ENCODE measurements around the gene ZPBP. TPM values are rescaled to one million over a fixed set of nuclear protein-coding genes. Genes with fewer than 3 reads are reported as not detected.

Gene ZPBP
- total RNA-seq, 1 donor from 2014 or later = not detected

DNA sequence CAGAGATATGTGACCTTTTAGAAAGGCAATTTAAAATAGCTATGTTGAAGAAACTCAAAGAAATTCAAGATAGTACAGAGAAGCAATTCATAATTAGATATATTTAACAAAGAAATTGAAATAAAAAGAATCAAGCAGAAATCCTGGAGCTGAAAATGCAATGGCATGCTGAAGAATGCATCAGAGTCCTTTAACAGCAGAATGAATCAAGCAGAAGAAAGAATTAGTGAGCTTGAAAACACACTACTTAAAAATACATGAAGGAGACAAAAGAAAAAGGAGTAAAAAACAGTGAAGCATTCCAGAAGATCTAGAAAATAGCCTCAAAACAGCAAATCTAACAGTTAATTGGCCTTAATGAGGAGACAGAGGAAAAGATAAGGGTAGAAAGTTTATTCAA is 20.0 kb downstream of the ZPBP start:
- Histone ChIP-seq H3K27ac (ENCODE audit: low read depth, low read length) (no peak overlapping the region), H3K9me3 (ENCODE audit: insufficient read depth, low read depth, low read length) (no peaks in the 10 kb centered on the region), H3K4me2 (ENCODE audit: low read length) (no peak overlapping the region), H3K4me3 (ENCODE audit: insufficient read depth, low read depth, low read length) (no peak overlapping the region), H4K20me1 (ENCODE audit: insufficient read depth, low read length) (no peaks in the 10 kb centered on the region), H3K27me3 (ENCODE audit: insufficient read depth, low read length) (no peaks in the 10 kb centered on the region), H3K4me1 (ENCODE audit: insufficient read depth, low read length) (peaks cover 5% of the 10 kb centered on the region), H2AFZ (ENCODE audit: low read depth, low read length) (no peak overlapping the region), H3K36me3 (ENCODE audit: insufficient read depth, low read length) (no peaks in the 10 kb centered on the region), H3K79me2 (ENCODE audit: insufficient read depth, low read length) (no peaks in the 10 kb centered on the region), H3K9ac (ENCODE audit: low read length) (no peak overlapping the region)
- no peaks in the 10 kb centered on the region for H3K36me3 Mint-ChIP-seq (ENCODE audit: low read depth, unreplicated experiment)
- H3K9me3 Mint-ChIP-seq (ENCODE audit: unreplicated experiment) = peaks cover 25% of the 10 kb centered on the region
- TF ChIP-seq, protein P1, sequence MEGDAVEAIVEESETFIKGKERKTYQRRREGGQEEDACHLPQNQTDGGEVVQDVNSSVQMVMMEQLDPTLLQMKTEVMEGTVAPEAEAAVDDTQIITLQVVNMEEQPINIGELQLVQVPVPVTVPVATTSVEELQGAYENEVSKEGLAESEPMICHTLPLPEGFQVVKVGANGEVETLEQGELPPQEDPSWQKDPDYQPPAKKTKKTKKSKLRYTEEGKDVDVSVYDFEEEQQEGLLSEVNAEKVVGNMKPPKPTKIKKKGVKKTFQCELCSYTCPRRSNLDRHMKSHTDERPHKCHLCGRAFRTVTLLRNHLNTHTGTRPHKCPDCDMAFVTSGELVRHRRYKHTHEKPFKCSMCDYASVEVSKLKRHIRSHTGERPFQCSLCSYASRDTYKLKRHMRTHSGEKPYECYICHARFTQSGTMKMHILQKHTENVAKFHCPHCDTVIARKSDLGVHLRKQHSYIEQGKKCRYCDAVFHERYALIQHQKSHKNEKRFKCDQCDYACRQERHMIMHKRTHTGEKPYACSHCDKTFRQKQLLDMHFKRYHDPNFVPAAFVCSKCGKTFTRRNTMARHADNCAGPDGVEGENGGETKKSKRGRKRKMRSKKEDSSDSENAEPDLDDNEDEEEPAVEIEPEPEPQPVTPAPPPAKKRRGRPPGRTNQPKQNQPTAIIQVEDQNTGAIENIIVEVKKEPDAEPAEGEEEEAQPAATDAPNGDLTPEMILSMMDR (IDR thresholded peaks at IDR 0.05; ENCODE audit: insufficient read depth, low read depth, low read length) = no peak
- no peak for TF ChIP-seq EZH2 (IDR thresholded peaks at IDR 0.05; ENCODE audit: insufficient read depth, low read length)
- DNase-seq (ENCODE audit: low read depth) = no peak
- no peaks in the 10 kb centered on the region for H3K27me3 Mint-ChIP-seq (ENCODE audit: low read depth, unreplicated experiment)
- no peak for FAIRE-seq
- H3K4me1 Mint-ChIP-seq (ENCODE audit: low read depth, unreplicated experiment) = peaks cover 15% of the 10 kb centered on the region
- no peak overlapping the region for H3K27ac Mint-ChIP-seq (ENCODE audit: unreplicated experiment)
- H3K4me3 Mint-ChIP-seq (ENCODE audit: unreplicated experiment) = no peak overlapping the region

DNA sequence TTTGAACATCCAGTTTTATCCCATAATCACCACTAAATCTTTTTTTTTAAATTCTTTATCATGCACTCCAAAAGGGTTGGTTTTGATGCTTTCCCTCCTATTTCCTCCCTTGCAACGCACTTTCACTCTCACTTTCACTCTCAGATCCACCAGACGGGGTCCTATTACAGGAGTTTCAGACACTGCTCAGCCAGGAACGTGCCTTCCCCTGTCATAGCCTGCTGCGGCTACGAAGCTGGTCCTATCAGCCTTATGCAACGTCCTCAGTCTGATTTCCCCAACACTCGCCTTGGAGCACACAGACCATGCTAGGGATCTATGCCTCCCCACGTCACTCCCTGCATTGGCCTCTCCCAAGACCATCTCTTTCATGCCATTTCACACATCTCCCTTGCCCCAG is 23.4 kb downstream of the ZPBP start:
- Mint-ChIP-seq H3K9me3 (ENCODE audit: unreplicated experiment) (peaks cover 18% of the 10 kb centered on the region), H3K27me3 (ENCODE audit: low read depth, unreplicated experiment) (no peaks in the 10 kb centered on the region), H3K4me1 (ENCODE audit: low read depth, unreplicated experiment) (peaks cover 17% of the 10 kb centered on the region), H3K27ac (ENCODE audit: unreplicated experiment) (no peak overlapping the region), H3K4me3 (ENCODE audit: unreplicated experiment) (peak overlapping the region; percentile 81), H3K36me3 (ENCODE audit: low read depth, unreplicated experiment) (no peaks in the 10 kb centered on the region)
- Histone ChIP-seq H3K4me3 (ENCODE audit: insufficient read depth, low read depth, low read length) (peak overlapping the region; percentile 50), H3K9me3 (ENCODE audit: insufficient read depth, low read depth, low read length) (no peaks in the 10 kb centered on the region), H3K4me1 (ENCODE audit: insufficient read depth, low read length) (peaks cover 9% of the 10 kb centered on the region), H3K27me3 (ENCODE audit: insufficient read depth, low read length) (no peaks in the 10 kb centered on the region), H3K79me2 (ENCODE audit: insufficient read depth, low read length) (no peaks in the 10 kb centered on the region), H2AFZ (ENCODE audit: low read depth, low read length) (peak overlapping the region; percentile 51), H3K4me2 (ENCODE audit: low read length) (peak overlapping the region; percentile 83), H3K27ac (ENCODE audit: low read depth, low read length) (no peak overlapping the region), H3K36me3 (ENCODE audit: insufficient read depth, low read length) (no peaks in the 10 kb centered on the region), H3K9ac (ENCODE audit: low read length) (peak overlapping the region; percentile 67), H4K20me1 (ENCODE audit: insufficient read depth, low read length) (no peaks in the 10 kb centered on the region)
- TF ChIP-seq EZH2 (IDR thresholded peaks at IDR 0.05; ENCODE audit: insufficient read depth, low read length) = no peak
- TF ChIP-seq, protein P1 (IDR thresholded peaks at IDR 0.05; ENCODE audit: insufficient read depth, low read depth, low read length) = no peak
- DNase-seq (ENCODE audit: low read depth) (peak; percentile 2), FAIRE-seq (no peak)

DNA sequence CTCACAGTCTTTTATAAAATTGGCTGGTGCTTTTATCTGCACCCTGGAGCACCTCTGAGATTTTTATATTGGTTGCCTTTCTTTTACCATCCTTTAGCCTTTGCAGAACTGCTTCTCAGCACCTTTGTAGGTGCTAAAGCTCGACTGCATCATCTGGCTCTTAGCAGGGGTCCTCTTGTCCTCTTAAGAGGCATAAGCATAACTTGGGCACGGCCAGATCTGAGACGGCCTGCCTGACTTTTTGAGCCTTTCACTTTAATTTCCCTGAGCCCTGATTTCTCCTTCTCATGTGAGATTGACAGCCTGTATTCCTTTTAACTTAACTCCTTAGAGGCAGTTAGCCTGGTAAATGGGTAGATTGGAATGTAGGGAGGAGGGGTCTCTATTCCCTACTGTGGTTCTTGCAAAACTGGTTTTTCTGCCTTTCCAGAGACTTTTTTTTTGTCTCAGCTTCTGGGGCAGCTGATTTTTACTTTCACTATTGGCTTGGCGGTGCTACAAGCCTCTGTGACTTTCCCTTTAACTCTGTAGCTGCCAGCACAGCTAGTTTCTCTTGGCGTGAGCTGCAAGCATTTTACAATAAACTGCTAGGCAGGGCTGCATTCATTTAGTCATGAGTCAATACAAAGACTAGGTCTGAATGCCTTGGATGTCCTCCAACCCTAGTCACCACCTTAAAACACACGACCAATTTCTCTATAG is 24.0 kb downstream of the ZPBP start:
- peak overlapping the region; percentile 67 for H3K9ac ChIP-seq (ENCODE audit: low read length)
- FAIRE-seq (no peak), DNase-seq (ENCODE audit: low read depth) (peak; percentile 61)
- peak overlapping the region; percentile 50 for H3K4me3 ChIP-seq (ENCODE audit: insufficient read depth, low read depth, low read length)
- no peaks in the 10 kb centered on the region for H3K27me3 ChIP-seq (ENCODE audit: insufficient read depth, low read length)
- peaks cover 9% of the 10 kb centered on the region for H3K4me1 ChIP-seq (ENCODE audit: insufficient read depth, low read length)
- Mint-ChIP-seq H3K9me3 (ENCODE audit: unreplicated experiment) (peaks cover 20% of the 10 kb centered on the region), H3K36me3 (ENCODE audit: low read depth, unreplicated experiment) (no peaks in the 10 kb centered on the region), H3K4me3 (ENCODE audit: unreplicated experiment) (peak overlapping the region; percentile 81), H3K27ac (ENCODE audit: unreplicated experiment) (peak overlapping the region; percentile 88), H3K27me3 (ENCODE audit: low read depth, unreplicated experiment) (no peaks in the 10 kb centered on the region), H3K4me1 (ENCODE audit: low read depth, unreplicated experiment) (peaks cover 17% of the 10 kb centered on the region)
- H3K79me2 ChIP-seq (ENCODE audit: insufficient read depth, low read length) = no peaks in the 10 kb centered on the region
- H3K9me3 ChIP-seq (ENCODE audit: insufficient read depth, low read depth, low read length) = no peaks in the 10 kb centered on the region
- peak overlapping the region; percentile 51 for H2AFZ ChIP-seq (ENCODE audit: low read depth, low read length)
- H3K36me3 ChIP-seq (ENCODE audit: insufficient read depth, low read length) = no peaks in the 10 kb centered on the region
- no peak overlapping the region for H3K27ac ChIP-seq (ENCODE audit: low read depth, low read length)
- TF ChIP-seq, protein P1 (IDR thresholded peaks at IDR 0.05; ENCODE audit: insufficient read depth, low read depth, low read length) = no peak
- no peak for TF ChIP-seq EZH2 (IDR thresholded peaks at IDR 0.05; ENCODE audit: insufficient read depth, low read length)
- no peaks in the 10 kb centered on the region for H4K20me1 ChIP-seq (ENCODE audit: insufficient read depth, low read length)
- H3K4me2 ChIP-seq (ENCODE audit: low read length) = peak overlapping the region; percentile 83
